Liver (tissue), 9 donors: ENCODE measurements around the gene CDCP2. TPM values are rescaled to one million over a fixed set of nuclear protein-coding genes. Genes with fewer than 3 reads are reported as not detected.

Source experiments
- DNase-seq: peaks from one replicate; pipeline ENCODE4 v3.0.0-alpha.2; 2017; ENCODE audit warnings: low spot score
- H3K27ac ChIP-seq, 2 donors: one replicate each; pipeline ENCODE4 v1.7.0; 2013; ENCODE audit warnings: inconsistent platforms in 2 of 2, low read length in 2 of 2, control low read depth in 1 of 2, low read depth in 1 of 2, mild to moderate bottlenecking in 1 of 2
- H3K27me3 ChIP-seq, 4 donors: one replicate each; pipeline versions ENCODE4 v1.6.1 to v1.7.0; 2013; ENCODE audit warnings: low read length in 3 of 4, inconsistent platforms in 1 of 4, mild to moderate bottlenecking in 1 of 4, moderate library complexity in 1 of 4; ENCODE audit not compliant: control insufficient read depth in 4 of 4, insufficient read depth in 4 of 4
- H3K36me3 ChIP-seq, 4 donors: one replicate each; pipeline versions ENCODE4 v1.6.1 to v1.7.0; 2013; ENCODE audit warnings: low read length in 3 of 4, mild to moderate bottlenecking in 3 of 4, low read depth in 1 of 4, moderate library complexity in 1 of 4; ENCODE audit not compliant: control insufficient read depth in 4 of 4, insufficient read depth in 3 of 4
- H3K4me1 ChIP-seq, 4 donors: one replicate each; pipeline versions ENCODE4 v1.6.1 to v1.7.0; 2013; ENCODE audit warnings: low read length in 3 of 4, mild to moderate bottlenecking in 3 of 4, moderate library complexity in 1 of 4; ENCODE audit not compliant: control insufficient read depth in 4 of 4, insufficient read depth in 4 of 4
- H3K4me3 ChIP-seq, 3 donors: one replicate each; pipeline versions ENCODE4 v1.6.1 to v1.7.0; 2013; ENCODE audit warnings: low read length in 3 of 3, control low read depth in 1 of 3, low read depth in 1 of 3, mild to moderate bottlenecking in 1 of 3
- H3K9ac ChIP-seq, 2 donors: one replicate each; pipeline ENCODE4 v1.7.0; 2013; ENCODE audit warnings: low read length in 2 of 2, mild to moderate bottlenecking in 2 of 2, moderate library complexity in 2 of 2, control low read depth in 1 of 2, low read depth in 1 of 2
- H3K9me3 ChIP-seq, 4 donors: one replicate each; pipeline versions ENCODE4 v1.6.1 to v1.7.0; 2013; ENCODE audit warnings: low read length in 3 of 4; ENCODE audit not compliant: control insufficient read depth in 4 of 4
- ATF3 ChIP-seq: IDR thresholded peaks from 2 replicates; pipeline ENCODE4 v1.6.1; 2016; ENCODE audit warnings: antibody characterized with exemption
- CTCF ChIP-seq: fragments of 150-350 bp; IDR thresholded peaks from 2 replicates; pipeline ENCODE4 v1.5.1; 2017; ENCODE audit warnings: improper control_type of control experiment, low read depth, low read length; ENCODE audit not compliant: missing input control
- EGR1 ChIP-seq, 2 donors: IDR thresholded peaks; 2 replicates each; pipeline ENCODE4 v1.6.1; 2016 to 2018; ENCODE audit warnings: antibody characterized with exemption in 2 of 2, low read depth in 2 of 2
- FOXA1 ChIP-seq: IDR thresholded peaks from 2 replicates; pipeline ENCODE4 v1.6.1; 2016; ENCODE audit warnings: antibody characterized with exemption
- FOXA2 ChIP-seq: IDR thresholded peaks from 2 replicates; pipeline ENCODE4 v1.6.1; 2016; ENCODE audit warnings: antibody characterized with exemption
- GABPA ChIP-seq, 2 donors: IDR thresholded peaks in 1 of 2; conservative IDR thresholded peaks in 1 of 2; 2 replicates each; pipeline ENCODE4 v1.6.1; 2016; ENCODE audit warnings: antibody characterized with exemption in 2 of 2, mild to moderate bottlenecking in 1 of 2, moderate library complexity in 1 of 2
- HNF4A ChIP-seq, 2 donors: conservative IDR thresholded peaks; 2 replicates each; pipeline ENCODE4 v1.6.1; 2016; ENCODE audit warnings: antibody characterized with exemption in 2 of 2, mild to moderate bottlenecking in 2 of 2
- HNF4G ChIP-seq: IDR thresholded peaks from 2 replicates; pipeline ENCODE4 v1.6.1; 2016; ENCODE audit warnings: antibody characterized with exemption
- JUND ChIP-seq, 2 donors: IDR thresholded peaks; 2 replicates each; pipeline ENCODE4 v1.6.1; 2016; ENCODE audit warnings: antibody characterized with exemption in 2 of 2
- MAX ChIP-seq: IDR thresholded peaks from 2 replicates; pipeline ENCODE4 v1.6.1; 2016; ENCODE audit warnings: antibody characterized with exemption
- NR2F2 ChIP-seq: IDR thresholded peaks from 2 replicates; pipeline ENCODE4 v1.6.1; 2016; ENCODE audit warnings: antibody characterized with exemption
- RAD21 ChIP-seq, 2 donors: IDR thresholded peaks; 2 replicates each; pipeline ENCODE4 v1.6.1; 2016; ENCODE audit warnings: antibody characterized with exemption in 2 of 2, mild to moderate bottlenecking in 2 of 2
- REST ChIP-seq: IDR thresholded peaks from 2 replicates; pipeline ENCODE4 v1.6.1; 2016; ENCODE audit warnings: antibody characterized with exemption, mild to moderate bottlenecking
- RXRA ChIP-seq, 2 donors: IDR thresholded peaks; 2 replicates each; pipeline ENCODE4 v1.6.1; 2017 to 2018; ENCODE audit warnings: antibody characterized with exemption in 2 of 2, mild to moderate bottlenecking in 1 of 2
- SP1 ChIP-seq: IDR thresholded peaks from 2 replicates; pipeline ENCODE4 v1.6.1; 2018; ENCODE audit warnings: antibody characterized with exemption, mild to moderate bottlenecking
- TAF1 ChIP-seq: conservative IDR thresholded peaks from 2 replicates; pipeline ENCODE4 v1.6.1; 2016; ENCODE audit warnings: antibody characterized with exemption, mild to moderate bottlenecking
- YY1 ChIP-seq: IDR thresholded peaks from 2 replicates; pipeline ENCODE4 v1.6.1; 2016; ENCODE audit warnings: antibody characterized with exemption, mild to moderate bottlenecking
- ZBTB33 ChIP-seq: IDR thresholded peaks from 2 replicates; pipeline ENCODE4 v1.6.1; 2016; ENCODE audit warnings: antibody characterized with exemption
- WGBS: extraction: QIAGEN DNeasy Blood & Tissue Kit; methylation state at CpG from one replicate; pipeline ENCODE4 v1.1.7; 2013; 5-methylcytosine and 5-hydroxymethylcytosine counted together
- polyA plus RNA-seq, 2 donors: library from polyadenylated mRNA; stranded (reverse) in 1 of 2; unstranded in 1 of 2; fragments of 200-250 nt in 1 of 2; fragments of >200 nt in 1 of 2; fragmentation: Nextera tagmentation in 1 of 2; extraction: Ambion mirVana in 1 of 2; gene quantifications; one replicate each; pipeline versions ENCODE4 v1.2.1 to v1.2.3, GENCODE V29; 2013 to 2015
- total RNA-seq, 2 donors: library from RNA; depleted of rRNA; stranded (reverse); fragments of >200 nt; gene quantifications; one replicate each; pipeline ENCODE4 v1.2.3, GENCODE V29; 2014
- donor health status: healthy.
- donor health status: healthy.
- donor health status: healthy.
- donor health status: healthy.
- donor health status: healthy.

The CDCP2 gene
- total and polyA plus RNA-seq, 4 donors = under 0.01 TPM; not detected in 3

GRCh38 chr1:54158071-54158470, 5.3 kb upstream of the CDCP2 start (continued):
- no peak for TF ChIP-seq MAX

GRCh38 chr1:54157401-54157800, 4.6 kb upstream of the CDCP2 start:
- no peak overlapping the region for H3K9ac ChIP-seq
- H3K4me3 ChIP-seq = no peak overlapping the region
- no peak overlapping the region for H3K27ac ChIP-seq
- peaks cover 4 to 9% (median 7%) of the 10 kb centered on the region in 4 donors for H3K4me1 ChIP-seq
- DNase-seq = no peak
- WGBS = 84% methylated on average over 6 of the region's 6 CpGs
- TF ChIP-seq REST = no peak
- TF ChIP-seq EGR1 (IDR thresholded peaks at IDR 0.05; ENCODE audit: low read depth in 2 of 2) = no peak
- TF ChIP-seq FOXA1 = no peak
- no peak for TF ChIP-seq YY1
- no peak for TF ChIP-seq FOXA2
- no peak for TF ChIP-seq TAF1
- TF ChIP-seq RAD21 (IDR thresholded peaks at IDR 0.05) = no peak
- TF ChIP-seq CTCF = no peak
- no peak for TF ChIP-seq ZBTB33
- TF ChIP-seq MAX = no peak
- TF ChIP-seq RXRA (IDR thresholded peaks at IDR 0.05) = no peak
- no peak for TF ChIP-seq NR2F2
- TF ChIP-seq JUND (IDR thresholded peaks at IDR 0.05) = no peak
- no peak for TF ChIP-seq ATF3
- no peak for TF ChIP-seq HNF4G
- no peak for TF ChIP-seq HNF4A (conservative IDR thresholded peaks at IDR 0.05)
- TF ChIP-seq GABPA (IDR thresholded peaks at IDR 0.05 in 1 of 2, conservative IDR thresholded peaks at IDR 0.05 in 1 of 2) = no peak
- TF ChIP-seq SP1 = no peak
- no peaks in the 10 kb centered on the region for H3K27me3 ChIP-seq
- H3K9me3 ChIP-seq = no peaks in the 10 kb centered on the region
- H3K36me3 ChIP-seq = no peaks in the 10 kb centered on the region
